A549 (cell line): ENCODE results near the gene ITGB1BP2. TPM values are rescaled to one million over a fixed set of nuclear protein-coding genes. Genes with fewer than 3 reads are reported as not detected.

Experiments
- ATAC-seq, 2 experiments: fragments of 200-7000 bp in 1 of 2; fragments of >200 bp in 1 of 2; cut with Nextera tagmentation in 1 of 2; cut with Tn5 transposase in 1 of 2; 3 replicates each; pipeline versions ENCODE4 v1.8.0 to v1.9.1; 2018 to 2020; ENCODE audit warnings: mild to moderate bottlenecking in 1 of 2, moderate library complexity in 1 of 2
- CTCF ChIA-PET: fragments of 300-600 bp; sonication (Branson Sonifier 250); formaldehyde crosslinking; extraction: SDS; loops from one replicate; lab custom pipeline; 2021; ENCODE audit warnings: antibody characterized with exemption, inconsistent platforms; lab: Yijun Ruan, JAX
- POLR2A ChIA-PET: fragments of 350-600 bp; formaldehyde crosslinking; extraction: SDS; loops from one replicate; lab custom pipeline; 2021; ENCODE audit warnings: antibody characterized with exemption, inconsistent platforms; lab: Yijun Ruan, JAX
- DNase-seq, 2 experiments: peaks; one replicate each; pipeline versions ENCODE4 v3.0.0 to v3.0.0-alpha.2; 2011 to 2016; ENCODE audit warnings: low read depth in 1 of 2, low spot score in 1 of 2
- FAIRE-seq: peaks from 2 replicates; lab custom pipeline; 2011; peaks lifted over from hg19 to GRCh38; lab: Jason Lieb, UNC
- H3K27ac ChIP-seq, 2 experiments: fragments of >200 bp; sonication (Bioruptor Twin); formaldehyde crosslinking; 3 replicates each; pipeline ENCODE4 v1.5.1; 2016 to 2017
- H3K4me1 ChIP-seq: fragments of >200 bp; sonication (Bioruptor Twin); formaldehyde crosslinking; 3 replicates; pipeline ENCODE4 v1.6.1; 2016
- H3K4me2 ChIP-seq: fragments of >200 bp; sonication (Bioruptor Twin); formaldehyde crosslinking; 3 replicates; pipeline ENCODE4 v1.6.1; 2016
- H3K4me3 ChIP-seq: fragments of >200 bp; sonication (Bioruptor Twin); formaldehyde crosslinking; 3 replicates; pipeline ENCODE4 v1.5.1; 2016
- H3K9me3 ChIP-seq: fragments of >200 bp; sonication (Bioruptor Twin); formaldehyde crosslinking; 3 replicates; pipeline ENCODE4 v1.6.1; 2016
- BHLHE40 ChIP-seq: IDR thresholded peaks from 2 replicates; pipeline ENCODE4 v1.6.1; 2012; ENCODE audit warnings: low read depth, low read length, inconsistent platforms
- CBX2 ChIP-seq: fragments of 200-600 bp; sonication (generic); IDR thresholded peaks from 2 replicates; pipeline ENCODE4 v1.6.1; 2016; ENCODE audit warnings: low read depth, mild to moderate bottlenecking, borderline replicate concordance
- CBX8 ChIP-seq: fragments of 200-600 bp; sonication (generic); IDR thresholded peaks from 2 replicates; pipeline ENCODE4 v1.6.1; 2016
- CEBPB ChIP-seq, 2 experiments: fragments of >200 bp in 1 of 2; sonication (Bioruptor Twin) in 1 of 2; formaldehyde crosslinking in 1 of 2; IDR thresholded peaks; 2 replicates each; pipeline ENCODE4 v1.6.1; 2012 to 2016
- CHD2 ChIP-seq: fragments of 150-350 bp; IDR thresholded peaks from 2 replicates; pipeline ENCODE4 v1.6.1; 2014; ENCODE audit warnings: low read length; ENCODE audit not compliant: partially characterized antibody
- CTCF ChIP-seq: fragments of >200 bp; sonication (Bioruptor Twin); formaldehyde crosslinking; IDR thresholded peaks from 3 replicates; pipeline ENCODE4 v1.5.1; 2016
- EHMT2 ChIP-seq: fragments of 200-600 bp; sonication (generic); IDR thresholded peaks from 2 replicates; pipeline ENCODE4 v1.6.1; 2016; ENCODE audit warnings: antibody characterized with exemption, low read depth, mild to moderate bottlenecking, moderate library complexity
- ELK1 ChIP-seq: fragments of 150-350 bp; IDR thresholded peaks from 2 replicates; pipeline ENCODE4 v1.6.1; 2014; ENCODE audit warnings: low read depth, mild to moderate bottlenecking, low read length
- EP300 ChIP-seq, 2 experiments: fragments of >200 bp; sonication (Bioruptor Twin); formaldehyde crosslinking; IDR thresholded peaks; 2 replicates in 1 of 2; 3 replicates in 1 of 2; pipeline ENCODE4 v1.6.1; 2016 to 2017
- FOXS1 ChIP-seq: fragments of 250-450 bp; sonication (Bioruptor Pico); IDR thresholded peaks from 2 replicates; pipeline ENCODE4 v1.5.0; 2020; ENCODE audit warnings: mild to moderate bottlenecking, moderate library complexity
- GATA3 ChIP-seq: IDR thresholded peaks from 2 replicates; pipeline ENCODE4 v1.6.1; 2012; ENCODE audit warnings: borderline replicate concordance
- HDAC2 ChIP-seq: fragments of 200-600 bp; sonication (generic); IDR thresholded peaks from 2 replicates; pipeline ENCODE4 v1.6.1; 2016
- HOXB13 ChIP-seq: fragments of 250-450 bp; sonication (Bioruptor Pico); IDR thresholded peaks from 2 replicates; pipeline ENCODE4 v1.5.0; 2020; ENCODE audit warnings: low read depth, mild to moderate bottlenecking, moderate library complexity
- JUNB ChIP-seq: fragments of >200 bp; sonication (Bioruptor Twin); formaldehyde crosslinking; IDR thresholded peaks from 2 replicates; pipeline ENCODE4 v1.6.1; 2016
- NR3C1 ChIP-seq: fragments of >200 bp; sonication (Bioruptor Twin); formaldehyde crosslinking; IDR thresholded peaks from 3 replicates; pipeline ENCODE4 v1.6.1; 2017
- PHF8 ChIP-seq: fragments of 200-600 bp; sonication (generic); IDR thresholded peaks from 2 replicates; pipeline ENCODE4 v1.6.1; 2016; ENCODE audit warnings: low read depth, mild to moderate bottlenecking, antibody characterized with exemption, moderate library complexity, borderline replicate concordance
- SREBF2 ChIP-seq: fragments of 450-650 bp; IDR thresholded peaks from 2 replicates; pipeline ENCODE4 v1.6.1; 2014; ENCODE audit warnings: mild to moderate bottlenecking, moderate library complexity
- TP53 ChIP-seq: fragments of 250-450 bp; sonication (Bioruptor Pico); IDR thresholded peaks from 2 replicates; pipeline ENCODE4 v1.5.0; 2021; ENCODE audit warnings: mild to moderate bottlenecking, moderate library complexity
- ZSCAN20 ChIP-seq: fragments of 250-450 bp; sonication (Bioruptor Pico); IDR thresholded peaks from 2 replicates; pipeline ENCODE4 v1.8.0; 2022; ENCODE audit warnings: mild to moderate bottlenecking, moderate library complexity
- WGBS: methylation state at CpG from one replicate; pipeline ENCODE4 v1.1.6; 2017; ENCODE audit errors: missing lambda C conversion rate; 5-methylcytosine and 5-hydroxymethylcytosine counted together
- polyA plus RNA-seq, 4 experiments: library from polyadenylated mRNA; depleted of rRNA in 3 of 4; stranded (reverse); fragments of >200 nt; fragmentation: RNase III in 1 of 4; extraction: RNeasy Plus Mini Kit Qiagen cat#74134 plus additional on column Dnase treatment in 1 of 4; gene quantifications; 2 replicates in 3 of 4; 3 replicates in 1 of 4; pipeline ENCODE4 v1.2.3, GENCODE V29; 2011 to 2017
- TF ChIP-seq, protein P1 (sequence below): fragments of >200 bp; sonication (Bioruptor Twin); formaldehyde crosslinking; IDR thresholded peaks from 3 replicates; pipeline ENCODE4 v1.6.1; 2016
- TF ChIP-seq, protein P2 (sequence below): fragments of >200 bp; sonication (Bioruptor Twin); formaldehyde crosslinking; IDR thresholded peaks from 2 replicates; pipeline ENCODE4 v1.6.1; 2016

ITGB1BP2 gene
- polyA plus RNA-seq, 2 of the 4 experiments (the other 2 are of a cell fraction), result 1.4 to 3.1 TPM

- TF ChIP-seq ELK1 (no peak), EP300 (IDR thresholded peaks at IDR 0.05) (no peak), CBX8 (no peak), HDAC2 (no peak), HOXB13 (CRISPR knock-in tag) (no peak), CBX2 (no peak), PHF8 (no peak), BHLHE40 (no peak), EHMT2 (no peak), NR3C1 (no peak), CTCF (no peak), FOXS1 (CRISPR knock-in tag) (no peak), CEBPB (IDR thresholded peaks at IDR 0.05) (no peak), CHD2 (no peak), SREBF2 (no peak), GATA3 (no peak)
- TF ChIP-seq, protein P1, sequence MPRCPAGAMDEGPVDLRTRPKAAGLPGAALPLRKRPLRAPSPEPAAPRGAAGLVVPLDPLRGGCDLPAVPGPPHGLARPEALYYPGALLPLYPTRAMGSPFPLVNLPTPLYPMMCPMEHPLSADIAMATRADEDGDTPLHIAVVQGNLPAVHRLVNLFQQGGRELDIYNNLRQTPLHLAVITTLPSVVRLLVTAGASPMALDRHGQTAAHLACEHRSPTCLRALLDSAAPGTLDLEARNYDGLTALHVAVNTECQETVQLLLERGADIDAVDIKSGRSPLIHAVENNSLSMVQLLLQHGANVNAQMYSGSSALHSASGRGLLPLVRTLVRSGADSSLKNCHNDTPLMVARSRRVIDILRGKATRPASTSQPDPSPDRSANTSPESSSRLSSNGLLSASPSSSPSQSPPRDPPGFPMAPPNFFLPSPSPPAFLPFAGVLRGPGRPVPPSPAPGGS, result no peak
- TF ChIP-seq, protein P2, sequence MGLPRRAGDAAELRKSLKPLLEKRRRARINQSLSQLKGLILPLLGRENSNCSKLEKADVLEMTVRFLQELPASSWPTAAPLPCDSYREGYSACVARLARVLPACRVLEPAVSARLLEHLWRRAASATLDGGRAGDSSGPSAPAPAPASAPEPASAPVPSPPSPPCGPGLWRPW, result no peak
- H3K9me3 ChIP-seq, result no peaks in the 10 kb centered on the region
- no peak for DNase-seq
- H3K4me3 ChIP-seq, result no peak overlapping the region
- no peak overlapping the region for H3K4me2 ChIP-seq
- no peak overlapping the region for H3K27ac ChIP-seq
- WGBS, result 82% methylated on average over 5 of the region's 5 CpGs
- CTCF ChIA-PET, result interaction anchor here (1.0 kb wide), 1 partner anchor 18 kb away, joined by 3 read pairs; no protein-coding TSS in a partner anchor
- peak; percentile 39 for FAIRE-seq
- H3K4me1 ChIP-seq, result no peaks in the 10 kb centered on the region
- peak in 1 of 2 experiments; percentile 10; a peak in 2 of 6 replicates for ATAC-seq
- POLR2A ChIA-PET, result interaction anchor here (2.1 kb wide), 1 partner anchor 19 kb away, joined by 11 read pairs; the partner anchor contains the start of gene NONO
These were observed 1.1 kb downstream of the ITGB1BP2 start for GRCh38 chrX:71302461-71303213.

- ChIA-PET CTCF (no interaction called here), POLR2A (no interaction called here)
- DNase-seq (no peak), FAIRE-seq (no peak), ATAC-seq (no peak)
- H3K4me1 ChIP-seq, result no peaks in the 10 kb centered on the region
- no peak overlapping the region for H3K27ac ChIP-seq
- TF ChIP-seq, protein P2, result no peak
- TF ChIP-seq JUNB (no peak), TP53 (CRISPR knock-in tag) (no peak), ZSCAN20 (CRISPR knock-in tag) (no peak)
- 96% methylated on average over 2 of the region's 2 CpGs for WGBS
- H3K4me3 ChIP-seq, result no peak overlapping the region
- H3K4me2 ChIP-seq, result no peak overlapping the region
- no peaks in the 10 kb centered on the region for H3K9me3 ChIP-seq
These were observed 3.0 kb downstream of the ITGB1BP2 start for GRCh38 chrX:71304561-71304960.
